NCI-H1092 treated with DMSO at 0.1 percent for 48 hours (cell line): ENCODE measurements around the gene U2SURP.
A peak's percentile ranks its signal among the peaks of the same experiment; 100 is the strongest.
"Not testable (repeated sequence)": the region's sequence is repeated elsewhere in the genome, so short reads cannot be mapped to it uniquely, and the experiment has no call there.

ENCODE experiments used
- DNase-seq: peaks from one replicate; lab custom pipeline; 2025; lab: John Stamatoyannopoulos, UW

The U2SURP gene

GRCh38 chr3:143071776-143072175 lies 70.4 kb downstream of the U2SURP start:
- no peak for DNase-seq

DNA sequence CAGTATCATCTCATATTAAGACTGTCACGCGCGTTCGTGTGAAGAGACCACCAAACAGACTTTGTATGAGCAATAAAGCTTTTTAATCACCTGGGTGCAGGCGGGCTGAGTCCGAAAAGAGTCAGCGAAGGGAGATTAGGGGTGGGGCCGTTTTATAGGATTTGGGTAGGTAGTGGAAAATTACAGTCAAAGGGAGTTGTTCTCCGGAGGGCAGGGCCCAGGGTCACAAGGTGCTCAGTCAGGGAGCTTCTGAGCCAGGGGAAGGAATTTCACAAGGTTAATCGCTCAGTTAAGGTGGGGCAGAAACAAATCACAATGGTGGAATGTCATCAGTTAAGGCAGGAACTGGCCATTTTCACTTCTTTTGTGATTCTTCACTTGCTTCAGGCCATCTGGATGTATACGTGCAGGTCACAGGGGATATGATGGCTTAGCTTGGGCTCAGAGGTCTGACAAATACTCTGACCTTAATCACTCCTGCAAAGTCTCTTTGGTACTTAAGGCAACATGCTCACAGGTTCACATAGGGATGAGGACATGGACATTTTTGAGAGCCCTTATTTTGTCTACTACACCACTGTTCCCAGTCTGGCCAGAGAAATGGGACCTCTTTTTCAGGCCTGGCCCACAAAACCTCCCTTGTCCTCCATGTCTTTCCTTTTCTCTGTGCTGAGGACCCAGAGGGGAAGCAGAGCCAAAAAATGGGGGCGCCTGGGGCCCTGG lies 71.1 kb downstream of the U2SURP start:
- not testable (repeated sequence) for DNase-seq

GRCh38 chr3:143073541-143073940 lies 72.2 kb downstream of the U2SURP start:
- not testable (repeated sequence) for DNase-seq

DNA sequence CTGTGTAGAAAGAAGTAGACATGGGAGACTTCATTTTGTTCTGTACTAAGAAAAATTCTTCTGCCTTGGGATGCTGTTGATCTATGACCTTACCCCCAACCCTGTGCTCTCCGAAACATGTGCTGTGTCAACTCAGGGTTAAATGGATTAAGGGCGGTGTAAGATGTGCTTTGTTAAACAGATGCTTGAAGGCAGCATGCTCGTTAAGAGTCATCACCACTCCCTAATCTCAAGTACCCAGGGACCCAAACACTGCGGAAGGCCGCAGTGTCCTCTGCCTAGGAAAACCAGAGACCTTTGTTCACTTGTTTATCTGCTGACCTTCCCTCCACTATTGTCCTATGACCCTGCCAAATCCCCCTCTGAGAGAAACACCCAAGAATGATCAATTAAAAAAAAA lies 72.6 kb downstream of the U2SURP start:
- not testable (repeated sequence) for DNase-seq

DNA sequence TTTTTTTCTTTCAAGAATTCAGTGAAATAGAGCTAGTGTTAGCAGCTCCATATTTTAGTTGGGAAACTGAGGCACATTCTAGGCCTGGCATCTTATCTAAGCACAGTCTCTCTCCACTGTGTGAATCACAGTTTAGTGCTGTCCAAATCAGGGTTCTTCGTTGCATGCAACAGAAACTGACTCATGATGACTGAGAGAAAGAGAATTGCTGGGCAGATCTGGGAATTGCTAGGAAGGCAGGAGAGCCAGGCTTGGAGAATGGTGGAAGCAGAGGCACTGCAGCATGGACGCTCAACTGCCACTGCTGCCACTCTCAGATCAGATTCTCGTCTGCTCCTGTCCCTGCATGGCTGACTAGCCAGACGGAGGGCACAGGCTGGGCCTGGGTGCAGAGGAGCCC lies 77.5 kb downstream of the U2SURP start:
- no peak for DNase-seq

- no peak for DNase-seq
These were observed 78.8 kb downstream of the U2SURP start for GRCh38 chr3:143080196-143080595.

GRCh38 chr3:143081365-143081764 lies 80.0 kb downstream of the U2SURP start:
- no peak for DNase-seq

GRCh38 chr3:143081844-143082778 lies 80.7 kb downstream of the U2SURP start:
- no peak for DNase-seq

DNA sequence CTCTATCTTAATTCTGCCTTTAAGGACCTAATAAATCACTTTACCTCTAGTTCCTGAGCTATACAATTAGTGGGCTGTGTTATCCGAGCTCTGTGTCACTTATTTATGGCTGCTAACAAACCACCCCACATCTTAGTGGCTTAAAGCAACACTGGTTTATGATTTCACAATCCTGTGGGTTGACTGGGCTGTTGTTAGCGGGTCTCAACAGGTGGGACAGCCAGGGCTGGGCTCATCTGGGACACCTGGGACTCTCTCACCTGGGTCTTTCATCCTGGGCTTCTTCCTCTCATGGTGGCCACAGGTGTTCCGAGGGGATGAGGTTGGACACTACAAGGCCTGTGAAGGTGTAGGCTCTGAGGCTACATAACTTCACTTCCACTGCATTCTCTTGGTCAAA lies 82.4 kb downstream of the U2SURP start:
- DNase-seq = no peak

GRCh38 chr3:143084856-143085731 lies 83.7 kb downstream of the U2SURP start:
- DNase-seq = no peak

DNA sequence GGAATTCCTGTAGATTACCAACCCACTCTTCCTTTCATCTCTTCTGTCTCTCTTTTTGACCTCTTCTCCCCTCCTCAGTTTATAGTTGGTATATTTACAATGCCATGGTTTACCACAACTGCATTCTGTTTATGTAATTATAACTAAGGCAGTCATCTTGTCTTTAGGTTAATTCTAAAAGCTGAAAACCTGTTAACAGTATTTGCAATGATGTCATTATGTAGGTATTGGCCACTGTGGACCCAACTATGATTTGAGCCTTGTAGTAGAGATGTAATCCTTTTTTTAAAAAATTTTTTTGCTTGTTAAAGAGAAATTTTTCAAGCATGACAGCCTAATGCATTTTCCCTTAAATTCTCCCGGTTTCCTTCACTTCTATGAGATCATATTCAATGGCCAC lies 87.5 kb downstream of the U2SURP start:
- DNase-seq = no peak

DNA sequence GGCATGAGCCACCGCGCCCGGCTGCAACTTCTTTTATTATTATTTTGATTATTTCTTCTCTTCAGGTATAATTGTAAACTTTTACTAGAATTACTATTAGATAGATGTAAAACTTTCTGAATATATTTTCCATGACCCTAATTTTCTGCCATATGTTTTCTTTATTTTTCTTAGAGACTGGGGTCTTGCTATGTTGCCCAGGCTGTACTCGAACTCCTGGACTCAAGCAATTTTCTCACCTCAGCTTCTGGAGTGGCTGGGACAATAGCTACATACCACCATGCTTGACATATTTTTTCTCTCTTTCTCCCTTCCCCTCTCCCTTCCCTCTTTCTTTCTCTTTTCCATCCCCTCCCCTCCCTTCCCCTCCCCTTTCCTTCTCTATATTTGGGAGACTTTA lies 88.6 kb downstream of the U2SURP start:
- no peak for DNase-seq

- DNase-seq = peak; percentile 33
These were observed 89.1 kb downstream of the U2SURP start for GRCh38 chr3:143090486-143090885.

DNA sequence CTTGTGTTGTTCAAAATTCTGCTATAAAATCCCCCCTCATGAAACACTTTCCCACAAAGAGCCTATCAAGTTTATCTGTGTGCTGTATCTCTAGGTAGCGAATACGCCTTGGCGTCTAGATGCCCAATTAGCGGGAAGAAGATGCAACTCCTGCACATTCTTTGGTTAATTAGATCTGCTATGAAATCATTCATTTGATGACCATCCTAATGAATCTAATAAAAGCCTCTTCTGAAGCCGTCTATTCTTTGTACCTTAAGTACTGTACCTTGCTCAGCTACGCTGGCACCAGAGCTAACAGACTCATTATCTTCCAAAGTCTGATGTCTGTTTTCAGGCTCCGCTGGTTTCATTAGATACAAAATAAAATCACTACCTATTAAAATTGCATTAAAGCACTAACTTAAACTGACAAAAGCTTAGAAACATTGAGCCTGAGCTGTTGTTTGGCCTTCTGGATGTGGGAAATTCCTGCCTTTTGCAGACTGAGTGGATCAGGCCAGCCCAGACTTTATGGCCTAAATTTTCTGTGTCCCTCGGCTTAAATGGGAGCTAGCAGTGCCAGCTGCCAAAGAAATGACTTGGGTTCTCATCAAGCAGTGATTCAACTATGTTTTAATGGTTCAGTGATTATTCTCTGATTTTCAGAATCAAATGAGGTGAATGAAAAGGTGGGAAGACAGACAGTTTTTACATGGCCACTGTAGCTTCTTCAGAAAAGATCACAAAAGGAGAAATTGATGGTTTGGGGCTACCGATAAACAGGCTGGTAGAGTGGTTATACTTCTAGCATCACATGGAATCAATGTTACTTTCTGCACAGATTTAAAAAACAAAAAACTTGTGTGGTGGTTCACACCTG lies 89.8 kb downstream of the U2SURP start:
- no peak for DNase-seq

GRCh38 chr3:143092191-143092590 lies 90.8 kb downstream of the U2SURP start:
- no peak for DNase-seq

DNA sequence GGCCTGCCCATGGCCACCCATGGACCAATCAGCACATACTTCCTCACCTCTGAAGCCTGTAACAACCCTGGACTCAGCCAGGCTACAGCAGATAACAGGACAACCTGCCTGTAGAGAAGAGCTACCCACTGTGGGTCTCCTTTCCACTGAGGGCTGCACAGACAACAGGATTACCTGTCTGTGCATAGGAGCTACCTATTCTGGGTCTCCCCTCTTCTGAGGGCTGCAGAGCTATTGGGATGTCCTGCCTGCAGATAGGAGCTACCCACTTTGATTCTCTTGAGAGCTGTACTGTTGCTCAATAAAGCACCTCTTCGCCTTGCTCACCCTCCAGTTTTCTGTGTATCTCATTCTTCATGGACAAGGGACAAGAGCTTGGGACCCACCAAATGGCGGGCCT lies 94.4 kb downstream of the U2SURP start:
- no peak for DNase-seq

GRCh38 chr3:143098032-143098764 lies 96.8 kb downstream of the U2SURP start:
- DNase-seq = no peak

DNA sequence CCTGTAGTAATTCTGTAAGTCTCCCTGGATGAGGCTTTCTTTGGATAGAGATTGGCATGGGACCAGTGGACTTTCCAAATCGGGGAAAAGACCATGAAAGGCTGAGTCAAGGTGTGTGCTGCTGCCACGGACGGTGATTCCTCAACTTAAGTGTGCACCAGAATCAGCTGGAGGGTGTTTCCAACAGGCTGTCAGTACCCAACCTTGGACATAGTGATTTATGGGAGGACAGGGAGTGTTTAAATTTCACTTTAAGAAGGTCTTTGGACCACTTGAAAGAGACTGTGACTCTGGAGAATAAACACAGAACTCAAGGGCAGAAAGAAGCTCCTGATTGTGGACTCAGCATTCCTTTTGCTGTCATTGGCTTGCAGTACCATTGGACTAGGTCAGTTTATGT lies 97.8 kb downstream of the U2SURP start:
- DNase-seq = no peak

- DNase-seq = no peak
These were observed 98.3 kb downstream of the U2SURP start for GRCh38 chr3:143099690-143100089.

- no peak for DNase-seq
These were observed 99.1 kb downstream of the U2SURP start for GRCh38 chr3:143100451-143100850.
